ENCODE measurements around the gene GNAZ.

DNA sequence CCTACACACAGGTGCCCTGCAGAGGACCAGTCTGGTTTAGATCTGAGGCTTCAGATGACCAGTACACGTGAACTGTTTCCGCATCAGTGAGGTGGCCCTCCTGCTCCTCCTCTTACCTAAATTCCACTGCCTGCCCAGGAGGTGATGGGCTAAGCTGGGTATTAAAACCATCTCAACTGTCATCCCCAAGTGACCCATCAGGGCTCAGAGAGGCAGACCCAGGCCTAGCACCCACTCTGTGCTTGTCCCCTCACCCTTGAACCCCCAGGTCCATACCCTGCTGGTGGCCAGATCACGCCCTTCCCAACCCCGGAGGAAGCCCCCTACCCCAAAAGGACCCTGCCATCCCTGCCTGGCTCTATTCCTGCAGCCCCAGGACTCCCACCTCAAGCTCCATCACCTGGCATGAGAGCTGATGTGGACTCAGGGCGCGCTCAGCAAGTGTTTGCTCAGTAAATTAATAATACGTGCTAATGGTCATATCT is 50.1 kb downstream of the GNAZ start:
- TF ChIP-seq, protein P1, sequence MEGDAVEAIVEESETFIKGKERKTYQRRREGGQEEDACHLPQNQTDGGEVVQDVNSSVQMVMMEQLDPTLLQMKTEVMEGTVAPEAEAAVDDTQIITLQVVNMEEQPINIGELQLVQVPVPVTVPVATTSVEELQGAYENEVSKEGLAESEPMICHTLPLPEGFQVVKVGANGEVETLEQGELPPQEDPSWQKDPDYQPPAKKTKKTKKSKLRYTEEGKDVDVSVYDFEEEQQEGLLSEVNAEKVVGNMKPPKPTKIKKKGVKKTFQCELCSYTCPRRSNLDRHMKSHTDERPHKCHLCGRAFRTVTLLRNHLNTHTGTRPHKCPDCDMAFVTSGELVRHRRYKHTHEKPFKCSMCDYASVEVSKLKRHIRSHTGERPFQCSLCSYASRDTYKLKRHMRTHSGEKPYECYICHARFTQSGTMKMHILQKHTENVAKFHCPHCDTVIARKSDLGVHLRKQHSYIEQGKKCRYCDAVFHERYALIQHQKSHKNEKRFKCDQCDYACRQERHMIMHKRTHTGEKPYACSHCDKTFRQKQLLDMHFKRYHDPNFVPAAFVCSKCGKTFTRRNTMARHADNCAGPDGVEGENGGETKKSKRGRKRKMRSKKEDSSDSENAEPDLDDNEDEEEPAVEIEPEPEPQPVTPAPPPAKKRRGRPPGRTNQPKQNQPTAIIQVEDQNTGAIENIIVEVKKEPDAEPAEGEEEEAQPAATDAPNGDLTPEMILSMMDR (IDR thresholded peaks at IDR 0.05) = no peak
- TF ChIP-seq POLR2A (IDR thresholded peaks at IDR 0.05) = no peak

All from ovary (tissue), 3 donors.